ENCODE data around the gene OR2M4. TPM values are rescaled to one million over a fixed set of nuclear protein-coding genes. Genes with fewer than 3 reads are reported as not detected.

OR2M4 gene, protein sequence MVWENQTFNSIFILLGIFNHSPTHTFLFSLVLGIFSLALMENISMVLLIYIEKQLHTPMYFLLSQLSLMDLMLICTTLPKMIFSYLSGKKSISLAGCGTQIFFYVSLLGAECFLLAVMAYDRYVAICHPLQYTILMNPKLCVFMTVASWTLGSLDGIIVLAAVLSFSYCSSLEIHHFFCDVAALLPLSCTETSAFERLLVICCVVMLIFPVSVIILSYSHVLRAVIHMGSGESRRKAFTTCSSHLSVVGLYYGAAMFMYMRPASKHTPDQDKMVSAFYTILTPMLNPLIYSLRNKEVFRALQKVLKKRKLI
- not detected for polyA plus RNA-seq (2012; ENCODE audit: insufficient read depth, insufficient read length, low read depth)

DNA sequence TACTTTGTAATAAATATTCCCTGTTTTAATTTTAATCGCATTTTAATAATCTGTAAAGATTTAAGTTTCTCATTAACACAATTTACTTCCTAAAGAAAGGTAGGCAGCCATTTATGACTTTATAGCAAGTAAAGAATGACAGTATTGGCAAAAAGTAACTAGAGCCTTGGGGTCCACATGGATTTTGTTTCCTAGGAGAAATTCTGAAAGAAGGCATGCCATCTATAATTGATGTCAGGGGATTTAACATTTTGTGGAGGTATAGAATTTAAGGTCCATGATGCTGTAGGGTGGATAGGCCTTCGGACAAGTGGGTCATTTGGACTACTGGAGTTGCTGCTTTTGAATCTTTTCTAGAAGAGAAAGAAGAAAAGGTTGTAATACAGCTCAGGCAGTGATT lies at the start of gene OR2M4:
TSS of gene OR2M4 (plus strand) at position 301 of the 400 bp plus-strand sequence. CDS start 7,512 bp downstream, outside the sequence.
- Histone ChIP-seq H3K9me3 (no peaks in the 10 kb centered on the region), H3K27me3 (no peaks in the 10 kb centered on the region), H3K4me1 (no peaks in the 10 kb centered on the region), H3K4me3 (ENCODE audit: low read depth, low read length) (no peak within 1 kb of the TSS), H3K36me3 (no peaks in the 10 kb centered on the region)
- TF ChIP-seq, protein P1, sequence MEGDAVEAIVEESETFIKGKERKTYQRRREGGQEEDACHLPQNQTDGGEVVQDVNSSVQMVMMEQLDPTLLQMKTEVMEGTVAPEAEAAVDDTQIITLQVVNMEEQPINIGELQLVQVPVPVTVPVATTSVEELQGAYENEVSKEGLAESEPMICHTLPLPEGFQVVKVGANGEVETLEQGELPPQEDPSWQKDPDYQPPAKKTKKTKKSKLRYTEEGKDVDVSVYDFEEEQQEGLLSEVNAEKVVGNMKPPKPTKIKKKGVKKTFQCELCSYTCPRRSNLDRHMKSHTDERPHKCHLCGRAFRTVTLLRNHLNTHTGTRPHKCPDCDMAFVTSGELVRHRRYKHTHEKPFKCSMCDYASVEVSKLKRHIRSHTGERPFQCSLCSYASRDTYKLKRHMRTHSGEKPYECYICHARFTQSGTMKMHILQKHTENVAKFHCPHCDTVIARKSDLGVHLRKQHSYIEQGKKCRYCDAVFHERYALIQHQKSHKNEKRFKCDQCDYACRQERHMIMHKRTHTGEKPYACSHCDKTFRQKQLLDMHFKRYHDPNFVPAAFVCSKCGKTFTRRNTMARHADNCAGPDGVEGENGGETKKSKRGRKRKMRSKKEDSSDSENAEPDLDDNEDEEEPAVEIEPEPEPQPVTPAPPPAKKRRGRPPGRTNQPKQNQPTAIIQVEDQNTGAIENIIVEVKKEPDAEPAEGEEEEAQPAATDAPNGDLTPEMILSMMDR (IDR thresholded peaks at IDR 0.05; ENCODE audit: low read depth, low read length) = no peak
- DNase-seq = no peak

DNA sequence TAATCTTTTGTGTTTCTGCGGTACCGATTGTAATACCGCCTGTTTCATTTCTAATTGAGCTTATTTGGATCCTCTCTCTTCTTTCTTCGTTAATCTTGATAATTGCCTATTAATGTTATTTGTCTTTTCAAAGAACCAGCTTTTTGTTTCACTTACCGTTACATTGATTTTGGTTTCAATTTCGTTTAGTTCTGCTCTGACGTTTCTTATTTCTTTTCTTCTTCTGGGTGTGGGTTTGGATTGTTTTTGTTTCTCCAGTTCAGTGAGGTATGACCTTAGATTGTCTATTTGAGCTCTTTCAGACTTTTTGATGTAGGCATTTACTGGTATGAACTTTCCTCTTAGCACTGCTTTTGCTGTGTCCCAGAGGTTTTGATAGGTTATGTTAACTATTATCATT lies 47.2 kb upstream of the OR2M4 start:
- no peak overlapping the region for H3K4me3 ChIP-seq (ENCODE audit: low read depth, low read length)
- H3K9me3 ChIP-seq = peaks cover 2% of the 10 kb centered on the region; the same call in 1 of the 2 replicates
- H3K27me3 ChIP-seq = no peaks in the 10 kb centered on the region
- DNase-seq = no peak
- TF ChIP-seq, protein P1 (IDR thresholded peaks at IDR 0.05; ENCODE audit: low read depth, low read length) = no peak
- H3K36me3 ChIP-seq = no peaks in the 10 kb centered on the region
- H3K4me1 ChIP-seq = no peaks in the 10 kb centered on the region

DNA sequence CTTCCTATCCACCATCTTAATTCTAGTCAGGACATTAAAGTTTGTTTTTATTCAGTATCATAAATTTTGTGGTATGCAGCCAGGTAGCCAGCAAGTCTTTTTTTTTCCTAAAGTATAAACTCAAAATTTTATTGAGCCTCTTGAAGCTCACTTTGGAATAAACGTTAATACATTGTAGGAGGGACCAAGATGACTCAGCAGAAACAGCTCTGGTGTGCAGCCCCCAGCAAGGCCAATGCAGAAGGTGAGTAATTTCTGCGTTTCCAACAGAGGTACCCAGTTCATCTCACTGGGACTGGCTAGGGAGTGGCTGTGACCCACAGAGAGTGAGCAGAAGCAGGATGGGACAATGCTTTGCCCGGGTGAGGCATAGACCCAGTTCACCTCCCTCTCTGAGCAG lies 43.9 kb upstream of the OR2M4 start:
- H3K4me1 ChIP-seq = no peaks in the 10 kb centered on the region
- DNase-seq = no peak
- no peak overlapping the region for H3K4me3 ChIP-seq (ENCODE audit: low read depth, low read length)

DNA sequence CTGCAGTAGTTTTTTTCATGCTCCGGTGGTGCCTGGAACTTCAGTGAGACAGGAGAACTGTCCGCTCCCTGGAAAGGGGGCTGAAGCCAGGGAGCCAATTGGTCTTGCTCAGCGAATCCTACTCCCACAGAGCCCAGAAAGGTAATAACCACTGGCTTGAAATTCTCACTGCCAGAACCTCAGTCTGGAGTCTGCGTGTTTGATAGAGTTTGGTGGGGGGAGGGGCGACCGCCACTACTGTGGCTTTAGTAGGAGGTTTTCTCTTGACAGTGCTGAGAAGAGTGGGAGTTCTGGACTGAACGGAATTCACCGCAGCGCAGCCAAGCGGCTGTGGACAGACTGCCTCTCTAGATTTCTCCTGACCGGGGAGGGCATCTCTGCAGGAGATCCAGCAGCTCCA lies 42.2 kb upstream of the OR2M4 start:
- H3K9me3 ChIP-seq = peaks cover 4% of the 10 kb centered on the region; the same call in 1 of the 2 replicates
- H3K4me3 ChIP-seq (ENCODE audit: low read depth, low read length) = no peak overlapping the region
- no peaks in the 10 kb centered on the region for H3K36me3 ChIP-seq
- no peak for DNase-seq
- H3K4me1 ChIP-seq = no peaks in the 10 kb centered on the region
- TF ChIP-seq, protein P1 (IDR thresholded peaks at IDR 0.05; ENCODE audit: low read depth, low read length) = no peak
- H3K27me3 ChIP-seq = no peaks in the 10 kb centered on the region

More for the DNA sequence above, 43.9 kb upstream of the OR2M4 start:
- Histone ChIP-seq H3K36me3 (no peaks in the 10 kb centered on the region), H3K9me3 (peaks cover 4% of the 10 kb centered on the region; the same call in 1 of the 2 replicates), H3K27me3 (no peaks in the 10 kb centered on the region)
- TF ChIP-seq, protein P1 (IDR thresholded peaks at IDR 0.05; ENCODE audit: low read depth, low read length) = no peak

DNA sequence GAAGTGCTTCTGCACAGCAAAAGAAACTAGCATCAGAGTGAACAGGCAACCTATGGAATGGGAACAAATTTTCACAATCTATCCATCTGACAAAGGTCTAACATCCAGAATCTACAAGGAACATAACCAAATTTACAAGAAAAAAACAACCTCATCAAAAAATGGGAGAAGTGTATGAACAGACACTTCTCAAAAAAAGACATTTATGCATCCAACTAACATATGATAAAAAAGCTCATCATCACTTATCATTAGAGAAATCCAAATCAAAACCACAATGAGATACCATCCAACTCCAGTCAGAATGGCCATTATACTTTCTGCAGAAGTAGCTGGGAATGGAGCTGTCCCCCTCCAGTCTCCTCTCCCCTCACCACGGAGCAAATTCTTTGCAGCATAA lies 37.1 kb upstream of the OR2M4 start:
- Histone ChIP-seq H3K4me3 (ENCODE audit: low read depth, low read length) (no peak overlapping the region), H3K27me3 (no peaks in the 10 kb centered on the region), H3K4me1 (no peaks in the 10 kb centered on the region), H3K9me3 (peaks cover under 1% of the 10 kb centered on the region; the same call in 1 of the 2 replicates), H3K36me3 (no peaks in the 10 kb centered on the region)
- TF ChIP-seq, protein P1 (IDR thresholded peaks at IDR 0.05; ENCODE audit: low read depth, low read length) = no peak
- DNase-seq = no peak

DNA sequence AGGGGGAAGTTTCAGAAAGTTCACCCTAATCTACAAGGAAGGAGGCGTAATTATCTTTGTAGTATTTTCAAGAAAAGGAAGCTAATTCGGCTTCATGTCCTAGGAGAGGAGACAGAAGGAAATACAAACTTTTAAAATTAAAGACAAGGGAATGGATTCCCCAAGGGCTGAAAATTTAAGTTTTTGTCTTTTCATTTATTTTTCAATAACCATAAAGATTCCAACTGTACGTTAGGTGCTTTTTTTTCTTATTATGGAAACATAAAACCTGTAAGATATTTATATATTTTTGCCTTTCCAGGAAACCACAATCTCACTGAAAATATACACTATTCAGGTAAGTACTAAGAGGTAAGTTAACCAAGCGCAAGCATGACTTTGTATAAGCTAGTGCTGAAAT lies 34.3 kb upstream of the OR2M4 start, which contains the start of gene OR2M3:
TSS of gene OR2M3 (plus strand) at position 301 of the 400 bp plus-strand sequence. CDS start 5,803 bp downstream, outside the sequence.
- no peak within 1 kb of the TSS for H3K4me3 ChIP-seq (ENCODE audit: low read depth, low read length)
- no peaks in the 10 kb centered on the region for H3K36me3 ChIP-seq
- H3K9me3 ChIP-seq = no peaks in the 10 kb centered on the region
- H3K27me3 ChIP-seq = no peaks in the 10 kb centered on the region
- no peak for DNase-seq
- H3K4me1 ChIP-seq = no peaks in the 10 kb centered on the region
- TF ChIP-seq, protein P1 (IDR thresholded peaks at IDR 0.05; ENCODE audit: low read depth, low read length) = no peak

Measured in BE2C (cell line).